ENCODE data around the gene ADTRP.
"Not testable (repeated sequence)": the region's sequence is repeated elsewhere in the genome, so short reads cannot be mapped to it uniquely, and the experiment has no call there.

DNA sequence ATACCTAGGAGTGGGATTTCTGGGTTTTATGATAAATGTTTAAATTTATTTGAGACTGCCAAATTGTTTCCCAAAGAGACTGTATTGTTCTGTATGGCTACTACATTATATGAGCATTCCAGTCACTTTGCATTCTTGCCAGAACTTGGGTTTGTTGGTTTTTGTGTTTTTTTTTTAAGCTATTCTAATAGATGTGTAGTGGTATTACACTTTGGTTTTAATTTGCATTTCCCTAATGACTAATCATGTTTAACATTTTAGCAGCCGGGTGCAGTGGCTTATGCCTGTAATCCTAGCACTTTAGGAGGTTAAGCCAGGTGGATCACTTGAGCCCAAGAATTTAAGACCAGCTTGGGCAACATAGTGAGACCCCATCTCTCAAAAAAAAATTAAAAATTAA lies 21.9 kb upstream of the ADTRP start:
- TF ChIP-seq, protein P1, sequence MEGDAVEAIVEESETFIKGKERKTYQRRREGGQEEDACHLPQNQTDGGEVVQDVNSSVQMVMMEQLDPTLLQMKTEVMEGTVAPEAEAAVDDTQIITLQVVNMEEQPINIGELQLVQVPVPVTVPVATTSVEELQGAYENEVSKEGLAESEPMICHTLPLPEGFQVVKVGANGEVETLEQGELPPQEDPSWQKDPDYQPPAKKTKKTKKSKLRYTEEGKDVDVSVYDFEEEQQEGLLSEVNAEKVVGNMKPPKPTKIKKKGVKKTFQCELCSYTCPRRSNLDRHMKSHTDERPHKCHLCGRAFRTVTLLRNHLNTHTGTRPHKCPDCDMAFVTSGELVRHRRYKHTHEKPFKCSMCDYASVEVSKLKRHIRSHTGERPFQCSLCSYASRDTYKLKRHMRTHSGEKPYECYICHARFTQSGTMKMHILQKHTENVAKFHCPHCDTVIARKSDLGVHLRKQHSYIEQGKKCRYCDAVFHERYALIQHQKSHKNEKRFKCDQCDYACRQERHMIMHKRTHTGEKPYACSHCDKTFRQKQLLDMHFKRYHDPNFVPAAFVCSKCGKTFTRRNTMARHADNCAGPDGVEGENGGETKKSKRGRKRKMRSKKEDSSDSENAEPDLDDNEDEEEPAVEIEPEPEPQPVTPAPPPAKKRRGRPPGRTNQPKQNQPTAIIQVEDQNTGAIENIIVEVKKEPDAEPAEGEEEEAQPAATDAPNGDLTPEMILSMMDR (IDR thresholded peaks at IDR 0.05), result not testable (repeated sequence)
- TF ChIP-seq POLR2A (IDR thresholded peaks at IDR 0.05), result not testable (repeated sequence)

Data from lower leg skin (tissue), 3 donors.